Panc1 (cell line): ENCODE data around the gene HLA-A. TPM values are rescaled to one million over a fixed set of nuclear protein-coding genes. Genes with fewer than 3 reads are reported as not detected.

Experiments
- ATAC-seq: fragments of 200-7000 bp; cut with Tn5 transposase; 2 replicates; pipeline ENCODE4 v1.9.1; 2020; ENCODE audit warnings: mild to moderate bottlenecking, moderate library complexity
- BruUV-seq: library from RNA; stranded (reverse); fragments of 400-500 nt; replicated peaks from 2 replicates; lab custom pipeline; 2021; lab: Mats Ljungman, UMichigan
- CTCF ChIA-PET: fragments of 300-600 bp; sonication (Branson Sonifier 250); formaldehyde crosslinking; loops from one replicate; lab custom pipeline; 2022; ENCODE audit warnings: antibody characterized with exemption; lab: Charles Lee
- POLR2A ChIA-PET: fragments of 300-600 bp; sonication (Branson Sonifier 250); formaldehyde crosslinking; loops from one replicate; lab custom pipeline; 2022; ENCODE audit warnings: antibody characterized with exemption; lab: Charles Lee
- DNase-seq: peaks from one replicate; pipeline ENCODE4 v3.0.0-alpha.2; 2010; ENCODE audit warnings: low read depth, low spot score
- H3K27ac ChIP-seq: 2 replicates; pipeline ENCODE4 v1.5.1; 2011; ENCODE audit warnings: mild to moderate bottlenecking, low read length, inconsistent platforms
- H3K27me3 ChIP-seq: fragments of 200-500 bp; sonication (Bioruptor generic); 2 replicates; pipeline ENCODE4 v1.6.0; 2014; ENCODE audit warnings: low read length, inconsistent platforms; ENCODE audit not compliant: control insufficient read depth, insufficient read depth
- H3K36me3 ChIP-seq: fragments of 200-500 bp; sonication (Bioruptor generic); 2 replicates; pipeline ENCODE4 v1.5.1; 2014; ENCODE audit warnings: inconsistent platforms, mild to moderate bottlenecking, low read length, moderate library complexity; ENCODE audit not compliant: control insufficient read depth, insufficient read depth
- H3K4me1 ChIP-seq: 2 replicates; pipeline ENCODE4 v1.5.1; 2011; ENCODE audit warnings: inconsistent platforms, mild to moderate bottlenecking, low read length, moderate library complexity; ENCODE audit not compliant: control insufficient read depth, insufficient read depth
- H3K4me3 ChIP-seq, 2 experiments: 2 replicates each; pipeline ENCODE4 v1.5.1; 2011 to 2012; ENCODE audit warnings: low read depth in 2 of 2, low read length in 2 of 2, mild to moderate bottlenecking in 2 of 2, inconsistent platforms in 1 of 2, moderate library complexity in 1 of 2
- H3K9me3 ChIP-seq: fragments of 200-500 bp; sonication (Bioruptor generic); 2 replicates; pipeline ENCODE4 v1.5.1; 2014; ENCODE audit warnings: low read depth, mild to moderate bottlenecking, inconsistent platforms, low read length, moderate library complexity; ENCODE audit not compliant: control insufficient read depth, insufficient read depth
- CTCF ChIP-seq: fragments of 450-650 bp; IDR thresholded peaks from 2 replicates; pipeline ENCODE4 v1.5.1; 2017; ENCODE audit warnings: mild to moderate bottlenecking
- POLR2AphosphoS5 ChIP-seq: IDR thresholded peaks from 2 replicates; pipeline ENCODE4 v1.6.1; 2012; ENCODE audit warnings: mild to moderate bottlenecking, low read depth, low read length, moderate library complexity
- SIN3A ChIP-seq: IDR thresholded peaks from 2 replicates; pipeline ENCODE4 v1.6.1; 2012; ENCODE audit warnings: low read depth, mild to moderate bottlenecking, low read length, moderate library complexity, borderline replicate concordance; ENCODE audit not compliant: insufficient read depth
- TCF7L2 ChIP-seq: IDR thresholded peaks from 2 replicates; pipeline ENCODE4 v1.6.1; 2011; ENCODE audit warnings: mild to moderate bottlenecking, low read depth, low read length, inconsistent platforms
- in situ Hi-C: cut with HindIII; loops from 2 replicates; pipeline ENCODE4 v1.10.0; 2016; ENCODE audit warnings: low sequenced_read_pairs, low pct_unique_long_range_greater_than_20kb
- intact Hi-C: fragments of 100-400 bp; cut with micrococcal nuclease; formaldehyde crosslinking; loops from one replicate; pipeline ENCODE4 v1.10.0; 2022; ENCODE audit not compliant: unreplicated experiment
- total RNA-seq: library from RNA; stranded (reverse); gene quantifications from one replicate; pipeline ENCODE4 v1.2.1, GENCODE V29; 2021; ENCODE audit not compliant: unreplicated experiment
- TF ChIP-seq, protein P1 (sequence below), 2 experiments: IDR thresholded peaks; 2 replicates each; pipeline ENCODE4 v1.6.1; 2011 to 2012; ENCODE audit warnings: low read depth in 2 of 2, control low read depth in 1 of 2, low read length in 1 of 2, mild to moderate bottlenecking in 1 of 2, moderate library complexity in 1 of 2; ENCODE audit not compliant: insufficient read depth in 1 of 2

The HLA-A gene
- total RNA-seq, 1 experiment from 2014 or later = 397 TPM

- Histone ChIP-seq H3K27me3 (no peaks in the 10 kb centered on the region), H3K4me3 (peak overlapping the region; percentile 61 to 81), H3K4me1 (peaks cover 14% of the 10 kb centered on the region), H3K27ac (peak overlapping the region; percentile 87), H3K9me3 (no peaks in the 10 kb centered on the region), H3K36me3 (no peaks in the 10 kb centered on the region)
- no TSS peak for BruUV-seq
- DNase-seq = no peak
- ChIA-PET CTCF (interaction anchor here (0.7 to 0.9 kb wide), 2 partner anchors 30 to 325 kb away, joined by 3 read pairs; no protein-coding TSS in a partner anchor), POLR2A (interaction anchor here (0.6 to 1.3 kb wide), 2 partner anchors 8 to 10 kb away, joined by 4 to 6 read pairs; no protein-coding TSS in a partner anchor)
- TF ChIP-seq CTCF (no peak), POLR2AphosphoS5 (no peak), TCF7L2 (no peak), SIN3A (no peak)
- TF ChIP-seq, protein P1, sequence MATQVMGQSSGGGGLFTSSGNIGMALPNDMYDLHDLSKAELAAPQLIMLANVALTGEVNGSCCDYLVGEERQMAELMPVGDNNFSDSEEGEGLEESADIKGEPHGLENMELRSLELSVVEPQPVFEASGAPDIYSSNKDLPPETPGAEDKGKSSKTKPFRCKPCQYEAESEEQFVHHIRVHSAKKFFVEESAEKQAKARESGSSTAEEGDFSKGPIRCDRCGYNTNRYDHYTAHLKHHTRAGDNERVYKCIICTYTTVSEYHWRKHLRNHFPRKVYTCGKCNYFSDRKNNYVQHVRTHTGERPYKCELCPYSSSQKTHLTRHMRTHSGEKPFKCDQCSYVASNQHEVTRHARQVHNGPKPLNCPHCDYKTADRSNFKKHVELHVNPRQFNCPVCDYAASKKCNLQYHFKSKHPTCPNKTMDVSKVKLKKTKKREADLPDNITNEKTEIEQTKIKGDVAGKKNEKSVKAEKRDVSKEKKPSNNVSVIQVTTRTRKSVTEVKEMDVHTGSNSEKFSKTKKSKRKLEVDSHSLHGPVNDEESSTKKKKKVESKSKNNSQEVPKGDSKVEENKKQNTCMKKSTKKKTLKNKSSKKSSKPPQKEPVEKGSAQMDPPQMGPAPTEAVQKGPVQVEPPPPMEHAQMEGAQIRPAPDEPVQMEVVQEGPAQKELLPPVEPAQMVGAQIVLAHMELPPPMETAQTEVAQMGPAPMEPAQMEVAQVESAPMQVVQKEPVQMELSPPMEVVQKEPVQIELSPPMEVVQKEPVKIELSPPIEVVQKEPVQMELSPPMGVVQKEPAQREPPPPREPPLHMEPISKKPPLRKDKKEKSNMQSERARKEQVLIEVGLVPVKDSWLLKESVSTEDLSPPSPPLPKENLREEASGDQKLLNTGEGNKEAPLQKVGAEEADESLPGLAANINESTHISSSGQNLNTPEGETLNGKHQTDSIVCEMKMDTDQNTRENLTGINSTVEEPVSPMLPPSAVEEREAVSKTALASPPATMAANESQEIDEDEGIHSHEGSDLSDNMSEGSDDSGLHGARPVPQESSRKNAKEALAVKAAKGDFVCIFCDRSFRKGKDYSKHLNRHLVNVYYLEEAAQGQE (IDR thresholded peaks at IDR 0.05; ENCODE audit: insufficient read depth in 1 of 2, low read depth in 2 of 2, low read length in 1 of 2) = no peak
- intact Hi-C loops (no loop called here), in situ Hi-C loops (no loop called here)
- peak; percentile 44 for ATAC-seq
These were observed 32.7 kb downstream of the HLA-A start for GRCh38 chr6:29974901-29975560.

DNA sequence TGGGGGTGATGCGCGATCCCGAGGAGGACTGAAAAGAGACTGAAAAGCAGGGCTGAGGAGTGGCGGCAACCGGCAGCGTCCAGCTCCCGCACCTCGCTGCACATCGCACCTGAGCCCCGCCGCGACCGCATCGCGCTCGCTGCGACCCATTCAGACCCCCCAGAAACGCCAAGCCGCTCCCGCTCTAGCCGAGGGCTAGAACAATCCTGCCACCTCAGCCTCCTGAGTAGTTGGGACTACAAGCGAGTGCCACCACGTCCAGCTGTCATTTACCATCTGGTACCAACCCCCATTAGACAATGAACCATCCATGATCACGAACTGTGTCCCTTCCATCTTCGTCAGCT lies 33.2 kb downstream of the HLA-A start:
- no peaks in the 10 kb centered on the region for H3K27me3 ChIP-seq

More for the DNA sequence above, 33.2 kb downstream of the HLA-A start:
- CTCF ChIA-PET = interaction anchor here (0.9 kb wide), 1 partner anchor 325 kb away, joined by 3 read pairs; no protein-coding TSS in a partner anchor
- intact Hi-C loops (no loop called here), in situ Hi-C loops (no loop called here)
- Histone ChIP-seq H3K9me3 (no peaks in the 10 kb centered on the region), H3K36me3 (no peaks in the 10 kb centered on the region), H3K27ac (peak overlapping the region; percentile 87), H3K4me1 (peaks cover 14% of the 10 kb centered on the region), H3K4me3 (peak overlapping the region; percentile 61 to 81)
- ATAC-seq (peak; percentile 40), DNase-seq (no peak)
- BruUV-seq = no TSS peak
- TF ChIP-seq SIN3A = peak; percentile 26; the same call in 1 of the 2 replicates
- TF ChIP-seq POLR2AphosphoS5 = no peak
- no peak for TF ChIP-seq TCF7L2
- TF ChIP-seq CTCF = no peak
- TF ChIP-seq, protein P1 (IDR thresholded peaks at IDR 0.05; ENCODE audit: insufficient read depth in 1 of 2, low read depth in 2 of 2, low read length in 1 of 2) = no peak
- POLR2A ChIA-PET = interaction anchor here (0.6 to 1.3 kb wide), 2 partner anchors 8 to 11 kb away, joined by 4 to 6 read pairs; no protein-coding TSS in a partner anchor
